ENCODE results near the gene EFNA2. TPM values are rescaled to one million over a fixed set of nuclear protein-coding genes. Genes with fewer than 3 reads are reported as not detected.

EFNA2 gene
- total RNA-seq, 1 experiment from 2014 or later: not detected

- peak; percentile 94 for DNase-seq (ENCODE audit: low read depth)
Measured at GRCh38 chr19:1260749-1261537, 24.7 kb upstream of the EFNA2 start.

- peak; percentile 60 for DNase-seq (ENCODE audit: low read depth)
Measured at GRCh38 chr19:1261538-1261797, 24.2 kb upstream of the EFNA2 start.

DNA sequence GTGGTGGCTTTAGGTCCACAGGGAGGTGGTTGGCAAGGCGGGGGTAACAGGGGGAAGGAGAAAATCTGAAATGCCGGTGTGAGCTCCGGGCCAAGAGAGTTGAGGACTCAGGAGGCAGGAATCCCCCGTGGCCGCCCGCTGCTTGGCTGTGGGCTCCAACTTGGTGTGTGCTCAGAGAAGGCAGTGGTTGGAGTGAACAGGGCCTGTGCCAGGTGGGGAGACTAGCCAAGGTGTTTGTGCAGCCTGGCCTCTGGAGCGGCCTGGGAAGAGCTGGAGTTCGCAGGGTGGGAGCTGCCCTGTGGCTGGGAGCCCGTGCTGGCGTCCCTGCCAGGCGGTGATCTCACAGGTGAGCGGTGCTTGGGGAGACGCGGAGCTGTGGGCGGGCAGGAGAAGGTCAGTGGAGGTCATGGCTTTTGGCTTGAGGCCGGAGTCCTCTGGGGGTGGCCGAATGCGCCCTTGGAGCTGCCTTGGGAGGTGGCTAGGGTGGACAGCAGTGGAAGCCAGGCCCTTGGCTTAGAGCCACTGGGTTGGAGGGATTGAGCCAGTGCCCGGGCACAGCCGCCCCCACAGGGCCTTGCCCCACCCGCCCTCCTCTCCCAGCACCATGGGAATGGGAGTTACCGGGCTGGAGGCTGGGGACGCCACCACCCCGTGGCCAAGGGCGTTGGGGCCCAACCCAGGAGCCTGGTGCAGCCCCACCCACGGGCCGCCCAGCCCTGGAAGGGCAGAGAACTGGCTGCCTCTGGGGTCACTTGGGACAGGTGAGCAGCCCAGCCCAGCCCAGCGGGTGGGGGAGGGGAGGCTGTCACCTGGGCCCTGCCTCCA is 23.7 kb upstream of the EFNA2 start:
- peak; percentile 78 for DNase-seq (ENCODE audit: low read depth)

DNA sequence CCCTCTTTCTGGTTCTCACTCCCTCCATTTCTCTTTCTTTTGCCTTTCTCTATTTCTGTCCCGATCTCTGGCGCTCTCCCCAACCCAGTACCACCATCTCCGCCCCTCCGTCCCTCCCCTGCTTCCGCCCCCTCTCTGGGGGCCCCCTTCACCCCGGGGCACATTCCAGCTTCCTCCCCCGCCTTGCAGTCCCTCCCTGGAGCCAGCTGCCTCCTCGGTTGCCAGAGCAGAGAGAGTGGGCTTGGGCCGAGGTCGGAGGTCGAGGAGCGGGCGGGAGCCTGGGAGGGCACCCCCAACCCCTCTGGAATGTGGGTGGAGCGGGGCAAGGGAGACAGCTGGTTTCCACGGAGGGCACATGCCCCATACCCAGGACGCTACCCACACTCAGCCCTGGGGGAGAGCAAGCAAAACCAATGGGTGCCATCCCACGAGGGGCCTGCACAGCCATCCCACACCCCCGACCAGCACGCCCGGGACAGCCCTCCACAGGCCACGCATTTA is 23.0 kb upstream of the EFNA2 start:
- no peak for DNase-seq (ENCODE audit: low read depth)

- no peak for DNase-seq (ENCODE audit: low read depth)
Measured at GRCh38 chr19:1263188-1263587, 22.5 kb upstream of the EFNA2 start.

GRCh38 chr19:1264801-1265614 is 20.7 kb upstream of the EFNA2 start:
- peak; percentile 95 for DNase-seq (ENCODE audit: low read depth)

DNA sequence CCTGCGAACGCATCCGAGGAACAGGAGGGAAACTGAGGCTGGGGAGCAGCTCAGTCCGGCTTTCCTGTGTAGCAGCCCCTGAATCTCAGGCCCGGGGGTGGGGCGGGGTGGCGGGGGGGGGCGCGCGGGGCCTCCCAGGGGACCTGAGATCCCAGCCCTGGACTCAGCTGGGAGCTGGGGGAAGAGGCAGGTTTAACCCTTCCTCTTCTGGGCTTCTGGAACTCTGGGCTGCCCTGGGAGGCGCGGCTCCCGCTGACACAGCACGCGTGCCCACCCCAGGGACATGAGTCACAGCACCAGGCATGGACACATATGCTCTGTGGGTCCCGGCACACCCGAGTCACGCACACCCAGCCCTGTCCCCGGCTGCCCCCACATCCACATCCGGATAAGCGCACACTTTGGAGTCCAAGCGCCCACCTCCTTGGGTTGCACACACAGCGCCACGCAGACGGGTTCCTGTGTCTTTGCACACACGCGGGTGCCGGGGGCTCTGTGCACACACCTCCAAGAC is 20.0 kb upstream of the EFNA2 start:
- DNase-seq (ENCODE audit: low read depth): peak; percentile 88

DNA sequence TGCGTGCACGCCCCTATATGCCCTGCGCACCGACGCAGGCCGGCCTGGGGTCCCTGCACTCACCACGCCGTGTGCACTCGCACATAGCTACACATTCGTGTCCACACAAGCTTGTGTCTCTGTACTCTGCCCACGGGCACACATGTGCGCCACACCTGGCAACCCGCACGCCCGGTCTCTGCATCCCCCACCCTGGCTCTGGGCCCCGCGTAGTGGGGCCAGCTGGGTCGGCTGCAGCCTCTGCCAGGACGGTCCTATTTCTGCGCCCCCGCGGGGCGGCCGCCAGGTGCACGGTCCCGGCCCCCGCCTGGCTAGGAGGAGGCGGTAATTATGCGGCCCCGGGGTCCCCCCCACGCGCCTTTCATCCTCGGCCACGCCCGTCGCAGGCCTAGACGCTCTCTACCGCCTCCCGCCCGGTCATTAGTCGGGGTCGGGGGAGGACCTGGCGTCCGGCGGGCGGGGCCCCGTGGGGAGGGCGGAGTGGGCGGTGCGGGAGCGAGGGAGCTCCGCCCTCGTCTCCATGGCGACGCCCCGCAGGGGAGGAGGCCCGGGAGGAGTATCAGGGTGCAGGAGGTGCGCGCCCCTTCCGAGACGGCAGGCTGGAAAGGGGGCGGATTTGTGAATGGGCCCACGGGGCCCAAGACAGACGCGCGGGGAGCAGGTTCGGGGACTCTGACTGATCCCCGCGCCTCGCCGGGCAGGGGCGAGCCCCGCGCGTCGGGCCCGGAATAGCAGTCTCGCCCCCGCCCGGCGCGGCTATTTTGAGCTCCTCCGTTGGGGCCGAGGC is 19.4 kb upstream of the EFNA2 start:
- peak; percentile 89 for DNase-seq (ENCODE audit: low read depth)

DNA sequence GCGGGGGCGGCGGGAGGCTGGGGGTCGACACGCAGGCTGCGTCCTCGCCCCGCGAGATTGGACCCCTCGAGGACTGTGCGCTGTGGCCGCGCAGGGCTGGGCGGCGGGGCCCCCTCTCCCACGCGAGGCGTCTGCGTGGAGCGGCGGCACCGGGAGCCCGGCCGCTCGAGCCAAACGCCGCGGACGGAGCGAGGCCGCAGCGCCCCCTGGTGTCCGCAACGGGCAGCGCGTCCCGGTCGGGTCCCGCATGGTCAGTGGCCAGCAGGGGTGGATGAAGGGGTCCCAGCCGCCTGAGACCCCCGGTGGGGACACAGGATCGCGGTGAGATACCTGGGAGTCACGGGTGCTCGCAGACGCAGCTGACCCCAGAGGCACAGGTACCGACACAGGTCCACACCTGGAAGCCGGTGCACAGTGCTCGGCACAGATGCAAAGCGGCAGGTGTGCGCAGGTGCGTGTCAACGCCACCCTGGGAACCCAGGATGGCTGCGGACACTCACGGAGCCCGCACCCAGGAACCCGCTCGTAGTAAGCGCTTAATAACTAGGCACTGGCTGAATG is 18.7 kb upstream of the EFNA2 start:
- peak; percentile 51 for DNase-seq (ENCODE audit: low read depth)

DNA sequence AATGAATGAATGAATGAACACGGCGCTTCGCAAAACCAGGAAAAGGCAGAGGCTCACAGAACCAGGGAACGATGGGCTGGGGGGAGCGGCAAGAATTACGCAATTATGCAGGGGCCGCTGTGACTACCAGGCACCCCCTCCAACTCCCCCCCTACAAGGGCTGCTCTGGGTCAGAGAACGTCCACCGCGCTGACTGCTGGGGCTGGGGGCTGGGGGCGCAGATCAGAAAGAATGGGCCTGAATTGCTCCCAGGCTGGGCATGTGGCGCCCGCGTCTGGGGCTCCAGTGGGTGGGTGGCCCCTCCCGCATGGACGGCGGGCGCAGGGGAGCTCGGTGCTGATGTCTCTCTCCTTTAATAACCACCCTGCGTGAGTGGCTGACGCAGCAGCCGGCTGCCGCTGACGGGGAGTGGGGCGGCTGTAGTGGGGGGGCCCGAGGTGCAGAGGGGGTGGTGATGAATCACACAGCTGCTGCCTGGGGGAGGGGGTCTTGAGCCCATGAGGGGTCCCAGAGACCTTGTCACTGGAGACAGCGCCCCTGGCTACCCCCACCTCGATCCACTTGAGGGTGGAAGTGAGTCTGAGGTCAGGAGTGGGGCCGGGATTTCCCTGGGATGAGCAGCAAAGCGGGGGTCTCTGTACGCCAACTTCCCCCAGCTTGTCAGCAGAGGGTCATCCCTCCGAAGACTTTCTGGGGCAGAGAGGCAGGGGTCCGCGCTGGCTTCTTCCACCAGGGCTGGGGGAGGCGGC is 18.0 kb upstream of the EFNA2 start:
- DNase-seq (ENCODE audit: low read depth): no peak

DNA sequence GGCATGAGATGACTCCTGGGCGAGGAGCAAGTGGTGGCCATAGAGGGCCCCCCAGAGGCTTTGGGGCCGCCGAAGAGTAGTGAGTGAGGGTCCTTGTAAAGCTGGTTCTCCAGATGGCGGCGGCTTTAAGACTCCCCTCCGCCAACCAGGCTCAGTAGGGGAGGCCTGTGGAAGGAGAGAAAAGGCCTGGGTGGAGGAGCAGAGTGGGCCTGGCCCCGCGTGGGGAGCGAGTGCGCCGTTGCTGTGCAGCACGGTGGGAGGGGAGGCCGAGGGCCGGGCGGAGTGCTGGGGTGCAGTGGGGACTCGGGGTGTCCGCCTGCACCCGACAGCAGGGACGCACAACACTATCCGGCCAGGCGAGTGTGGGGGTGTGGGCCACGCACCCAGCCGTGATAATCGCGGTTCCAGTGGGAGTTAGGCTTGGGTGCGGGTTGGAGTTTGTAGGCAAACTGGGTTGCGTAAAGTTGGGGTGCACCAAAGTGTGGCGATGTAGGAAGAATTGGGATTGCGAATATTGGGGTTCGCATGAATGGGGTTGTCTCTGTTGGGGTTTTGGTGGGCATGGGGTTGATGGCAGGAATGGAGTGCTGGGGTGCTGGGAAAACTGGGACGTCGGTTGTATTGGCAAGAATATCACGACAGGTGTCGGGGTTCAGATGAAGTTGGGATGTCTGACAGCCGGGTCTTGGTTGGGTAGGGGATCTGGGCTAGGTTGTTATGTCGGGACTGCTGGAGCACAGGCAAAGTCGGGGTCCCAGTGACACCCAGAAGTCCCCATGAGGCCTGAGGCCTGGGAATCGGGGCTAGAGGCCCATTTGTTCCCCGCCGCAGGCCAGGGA is 17.2 kb upstream of the EFNA2 start:
- no peak for DNase-seq (ENCODE audit: low read depth)

- DNase-seq (ENCODE audit: low read depth): peak; percentile 99
Measured at GRCh38 chr19:1269065-1269477, 16.6 kb upstream of the EFNA2 start, which contains the start of gene CIRBP. Gene CIRBP (plus strand): TSS chr19:1269332. CDS start chr19:1270934, 1,602 bp downstream.

GRCh38 chr19:1269478-1270212 is 16.0 kb upstream of the EFNA2 start:
- peak; percentile 90 for DNase-seq (ENCODE audit: low read depth)

- no peak for DNase-seq (ENCODE audit: low read depth)
Measured at GRCh38 chr19:1270213-1270853, 15.3 kb upstream of the EFNA2 start.

- DNase-seq (ENCODE audit: low read depth): no peak
Measured at GRCh38 chr19:1270854-1271527, 14.7 kb upstream of the EFNA2 start.

- DNase-seq (ENCODE audit: low read depth): no peak
Measured at GRCh38 chr19:1271528-1272422, 13.9 kb upstream of the EFNA2 start.
